K562 (cell line): ENCODE measurements around the gene NXPH4. TPM values are rescaled to one million over a fixed set of nuclear protein-coding genes. Genes with fewer than 3 reads are reported as not detected.

Experiments used
- ATAC-seq: fragments of 200-7000 bp; cut with Tn5 transposase; 3 replicates; pipeline ENCODE4 v1.9.1; 2020; ENCODE audit warnings: moderate library complexity
- BruUV-seq: library from RNA; stranded (reverse); fragments of 400-500 nt; replicated peaks from 2 replicates; lab custom pipeline; 2021; lab: Mats Ljungman, UMichigan
- CTCF ChIA-PET: fragments of 300-600 bp; formaldehyde crosslinking; extraction: SDS; loops from one replicate; lab custom pipeline; 2021; ENCODE audit warnings: low intra/inter-chr PET ratio; lab: Yijun Ruan, JAX
- POLR2A ChIA-PET: fragments of 300-600, 350-650 bp; sonication (Branson Sonifier 250); formaldehyde crosslinking; extraction: SDS; loops from one replicate; lab custom pipeline; 2021; ENCODE audit warnings: antibody characterized with exemption, inconsistent platforms; lab: Yijun Ruan, JAX
- DNase-seq, 4 experiments: peaks; one replicate each; pipeline versions ENCODE4 v3.0.0 to v3.0.0-alpha.2; 2011 to 2018; ENCODE audit warnings: low spot score in 3 of 4, mixed read lengths in 3 of 4; ENCODE audit errors: extremely low read depth in 1 of 4
- FAIRE-seq: peaks from 2 replicates; lab custom pipeline; 2011; peaks lifted over from hg19 to GRCh38; lab: Jason Lieb, UNC
- H2AFZ ChIP-seq: 2 replicates; pipeline ENCODE4 v1.6.0; 2011; ENCODE audit warnings: low read depth, low read length, control low read depth, inconsistent platforms
- H3K27ac ChIP-seq: fragments of 200-600 bp; 3 replicates; pipeline ENCODE4 v1.8.0; 2011; ENCODE audit warnings: low read depth, mild to moderate bottlenecking, control low read depth, inconsistent platforms, low read length, moderate library complexity, mixed read lengths; ENCODE audit errors: extremely low read depth
- H3K27me3 ChIP-seq, 2 experiments: fragments of 300-600 bp in 1 of 2; 2 replicates in 1 of 2; 3 replicates in 1 of 2; pipeline versions ENCODE4 v1.6.0 to v1.8.0; 2011; ENCODE audit warnings: inconsistent platforms in 2 of 2, low read length in 2 of 2, mild to moderate bottlenecking in 1 of 2, mixed read lengths in 1 of 2, moderate library complexity in 1 of 2; ENCODE audit not compliant: control insufficient read depth in 2 of 2, insufficient read depth in 2 of 2
- H3K36me3 ChIP-seq: fragments of 300-600 bp; 3 replicates; pipeline ENCODE4 v1.8.0; 2011; ENCODE audit warnings: mild to moderate bottlenecking, low read length, inconsistent platforms; ENCODE audit not compliant: control insufficient read depth, insufficient read depth
- H3K4me1 ChIP-seq, 2 experiments: fragments of 200-600 bp in 1 of 2; replicated peaks in 1 of 2; 2 replicates in 1 of 2; 3 replicates in 1 of 2; pipeline versions ENCODE4 v1.5.1 to v1.8.0; 2011; ENCODE audit warnings: inconsistent platforms in 2 of 2, low read length in 2 of 2, mild to moderate bottlenecking in 1 of 2, mixed read lengths in 1 of 2, moderate library complexity in 1 of 2; ENCODE audit not compliant: control insufficient read depth in 2 of 2, insufficient read depth in 2 of 2
- H3K4me2 ChIP-seq: 2 replicates; pipeline ENCODE4 v1.6.1; 2011; ENCODE audit warnings: low read length, control low read depth, inconsistent platforms, mixed read lengths; ENCODE audit not compliant: insufficient read depth
- H3K4me3 ChIP-seq: fragments of 200-600 bp; sonication (generic), shearing (Covaris generic); 2 replicates; pipeline ENCODE4 v1.5.1; 2016; ENCODE audit warnings: control low read depth, inconsistent platforms
- H3K79me2 ChIP-seq: fragments of 200-600 bp; 3 replicates; pipeline ENCODE4 v1.8.0; 2011; ENCODE audit warnings: low read length, inconsistent platforms; ENCODE audit not compliant: control insufficient read depth, insufficient read depth
- H3K9ac ChIP-seq, 2 experiments: 2 replicates each; pipeline versions ENCODE4 v1.6.0 to v1.6.1; 2011; ENCODE audit warnings: low read depth in 2 of 2, low read length in 2 of 2, control low read depth in 1 of 2, inconsistent platforms in 1 of 2, mild to moderate bottlenecking in 1 of 2, mixed read lengths in 1 of 2; ENCODE audit not compliant: insufficient read depth in 1 of 2
- H3K9me1 ChIP-seq: one replicate; pipeline ENCODE4 v1.6.0; 2011; ENCODE audit warnings: inconsistent platforms, mild to moderate bottlenecking, low read length, moderate library complexity; ENCODE audit not compliant: control insufficient read depth, insufficient read depth
- H3K9me3 ChIP-seq: replicated peaks from 2 replicates; pipeline ENCODE4 v1.5.1; 2011; ENCODE audit warnings: low read depth, low read length, inconsistent platforms; ENCODE audit not compliant: control insufficient read depth, insufficient read depth
- H4K20me1 ChIP-seq: replicated peaks from 2 replicates; pipeline ENCODE4 v1.6.1; 2011; ENCODE audit warnings: low read length, inconsistent platforms, mixed read lengths; ENCODE audit not compliant: control insufficient read depth, insufficient read depth
- BRD9 ChIP-seq: fragments of 450-650 bp; IDR thresholded peaks from 2 replicates; pipeline ENCODE4 v1.6.1; 2018; ENCODE audit warnings: low read depth; ENCODE audit not compliant: partially characterized antibody
- DNMT1 ChIP-seq: fragments of 450-650 bp; IDR thresholded peaks from 2 replicates; pipeline ENCODE4 v1.6.1; 2016; ENCODE audit warnings: antibody characterized with exemption, mild to moderate bottlenecking
- KDM1A ChIP-seq, 2 experiments: fragments of 450-650 bp; IDR thresholded peaks; 2 replicates each; pipeline ENCODE4 v1.6.1; 2016; ENCODE audit warnings: mild to moderate bottlenecking in 2 of 2
- ZNF764 ChIP-seq: fragments of 250-450 bp; sonication (Bioruptor Pico); IDR thresholded peaks from 2 replicates; pipeline ENCODE4 v1.4.0; 2020; ENCODE audit warnings: low read depth, mild to moderate bottlenecking, moderate library complexity
- WGBS: fragments of 100-300 bp; shearing (Covaris generic); methylation state at CpG from one replicate; pipeline ENCODE4 v1.1.6; 2016; ENCODE audit warnings: low coverage, mixed read lengths; ENCODE audit not compliant: insufficient coverage; ENCODE audit errors: missing lambda C conversion rate; 5-methylcytosine and 5-hydroxymethylcytosine counted together
- in situ Hi-C: fragments of 300-500 bp; cut with MboI; formaldehyde crosslinking; loops from 4 replicates; pipeline ENCODE4 v1.15.0; 2018; ENCODE audit warnings: inconsistent platforms, mixed read lengths
- intact Hi-C: fragments of 100-400 bp; cut with micrococcal nuclease; formaldehyde crosslinking; loops from 2 replicates; pipeline ENCODE4 v1.14.2; 2022
- polyA plus RNA-seq, 8 experiments: library from polyadenylated mRNA; depleted of rRNA in 4 of 8; stranded (reverse) in 5 of 8; unstranded in 3 of 8; fragments of >200 nt; fragmentation: Nextera tagmentation in 2 of 8; fragmentation: Illumina TruSeq in 1 of 8; extraction: Ambion mirVana in 2 of 8; extraction: Trizol in 1 of 8; gene quantifications; 2 replicates each; pipeline versions ENCODE4 v1.2.1 to v1.2.3, GENCODE V29; 2011 to 2014; ENCODE audit warnings: inconsistent platforms in 1 of 8, missing spikeins in 1 of 8
- total RNA-seq, 7 experiments: library from RNA; depleted of rRNA in 6 of 7; stranded (reverse); fragments of >200 nt in 6 of 7; fragmentation: Illumina TruSeq in 2 of 7; extraction: Trizol in 2 of 7; gene quantifications; 2 replicates each; pipeline versions ENCODE4 v1.2.1 to v1.2.3, GENCODE V29; 2011 to 2021; ENCODE audit warnings: low replicate concordance in 1 of 7
- TF ChIP-seq, protein P1 (sequence below): sonication (generic); formaldehyde crosslinking; IDR thresholded peaks from 2 replicates; pipeline ENCODE4 v1.8.0; 2022; ENCODE audit warnings: missing genetic modification reagents, mild to moderate bottlenecking, borderline replicate concordance
- TF ChIP-seq, protein P2 (sequence below): sonication (generic); formaldehyde crosslinking; IDR thresholded peaks from 2 replicates; pipeline ENCODE4 v1.8.1; 2023; ENCODE audit warnings: mild to moderate bottlenecking, missing genetic modification reagents, moderate library complexity
- TF ChIP-seq, protein P3 (sequence below): fragments of 250-450 bp; sonication (Bioruptor Pico); IDR thresholded peaks from 2 replicates; pipeline ENCODE4 v1.8.0; 2021; ENCODE audit warnings: mild to moderate bottlenecking, moderate library complexity

The NXPH4 gene
- total and polyA plus RNA-seq, 9 of the 15 experiments (the other 6 are each of a cell fraction or from before 2014, with no cell fraction given), result 0.49 to 2.7 (median 1.1) TPM; not detected in 4

DNA sequence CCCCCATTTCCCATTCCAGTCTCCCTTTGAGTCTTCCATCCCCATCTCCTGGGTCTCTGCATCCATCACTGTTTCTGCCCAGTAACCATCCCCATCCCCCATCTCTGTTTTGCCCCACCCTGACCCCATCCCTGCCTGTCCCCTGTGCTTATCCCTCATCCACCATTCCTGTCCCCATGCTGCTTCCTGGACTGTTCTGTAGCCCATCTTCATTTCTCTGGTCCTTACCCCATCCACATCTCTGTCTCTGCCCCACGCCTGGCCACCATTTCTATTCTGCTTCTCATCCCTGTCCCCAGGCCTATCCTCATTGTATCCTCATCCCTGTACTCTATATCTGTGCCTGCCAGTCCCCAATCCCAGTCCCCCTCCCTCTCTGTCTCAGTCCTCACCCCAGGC is 4.2 kb downstream of the NXPH4 start:
- ChIA-PET POLR2A (no interaction called here), CTCF (interaction anchor here (1.1 kb wide), 1 partner anchor 19 kb away, joined by 3 read pairs; no protein-coding TSS in a partner anchor)
- no TSS peak for BruUV-seq
- Histone ChIP-seq H3K27me3 (peaks cover 39 to 56% of the 10 kb centered on the region in 2 experiments), H3K9ac (no peak overlapping the region), H3K9me3 (no peaks in the 10 kb centered on the region), H3K4me3 (no peak overlapping the region), H3K79me2 (no peaks in the 10 kb centered on the region), H3K4me2 (no peak overlapping the region), H3K36me3 (no peaks in the 10 kb centered on the region), H3K4me1 (peaks cover 14 to 66% of the 10 kb centered on the region in 2 experiments), H2AFZ (no peak overlapping the region), H3K27ac (no peak overlapping the region), H4K20me1 (peaks cover under 1% of the 10 kb centered on the region; the same call in 1 of the 2 replicates), H3K9me1 (peaks cover 3% of the 10 kb centered on the region)
- ATAC-seq, result no peak
- TF ChIP-seq DNMT1, result no peak
- no peak for TF ChIP-seq ZNF764 (CRISPR knock-in tag)
- TF ChIP-seq, protein P1, sequence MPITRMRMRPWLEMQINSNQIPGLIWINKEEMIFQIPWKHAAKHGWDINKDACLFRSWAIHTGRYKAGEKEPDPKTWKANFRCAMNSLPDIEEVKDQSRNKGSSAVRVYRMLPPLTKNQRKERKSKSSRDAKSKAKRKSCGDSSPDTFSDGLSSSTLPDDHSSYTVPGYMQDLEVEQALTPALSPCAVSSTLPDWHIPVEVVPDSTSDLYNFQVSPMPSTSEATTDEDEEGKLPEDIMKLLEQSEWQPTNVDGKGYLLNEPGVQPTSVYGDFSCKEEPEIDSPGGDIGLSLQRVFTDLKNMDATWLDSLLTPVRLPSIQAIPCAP (CRISPR knock-in tag), result no peak
- TF ChIP-seq, protein P2, sequence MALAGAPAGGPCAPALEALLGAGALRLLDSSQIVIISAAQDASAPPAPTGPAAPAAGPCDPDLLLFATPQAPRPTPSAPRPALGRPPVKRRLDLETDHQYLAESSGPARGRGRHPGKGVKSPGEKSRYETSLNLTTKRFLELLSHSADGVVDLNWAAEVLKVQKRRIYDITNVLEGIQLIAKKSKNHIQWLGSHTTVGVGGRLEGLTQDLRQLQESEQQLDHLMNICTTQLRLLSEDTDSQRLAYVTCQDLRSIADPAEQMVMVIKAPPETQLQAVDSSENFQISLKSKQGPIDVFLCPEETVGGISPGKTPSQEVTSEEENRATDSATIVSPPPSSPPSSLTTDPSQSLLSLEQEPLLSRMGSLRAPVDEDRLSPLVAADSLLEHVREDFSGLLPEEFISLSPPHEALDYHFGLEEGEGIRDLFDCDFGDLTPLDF (CRISPR knock-in tag), result no peak
- TF ChIP-seq, protein P3, sequence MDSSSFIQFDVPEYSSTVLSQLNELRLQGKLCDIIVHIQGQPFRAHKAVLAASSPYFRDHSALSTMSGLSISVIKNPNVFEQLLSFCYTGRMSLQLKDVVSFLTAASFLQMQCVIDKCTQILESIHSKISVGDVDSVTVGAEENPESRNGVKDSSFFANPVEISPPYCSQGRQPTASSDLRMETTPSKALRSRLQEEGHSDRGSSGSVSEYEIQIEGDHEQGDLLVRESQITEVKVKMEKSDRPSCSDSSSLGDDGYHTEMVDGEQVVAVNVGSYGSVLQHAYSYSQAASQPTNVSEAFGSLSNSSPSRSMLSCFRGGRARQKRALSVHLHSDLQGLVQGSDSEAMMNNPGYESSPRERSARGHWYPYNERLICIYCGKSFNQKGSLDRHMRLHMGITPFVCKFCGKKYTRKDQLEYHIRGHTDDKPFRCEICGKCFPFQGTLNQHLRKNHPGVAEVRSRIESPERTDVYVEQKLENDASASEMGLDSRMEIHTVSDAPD (CRISPR knock-in tag), result no peak
- TF ChIP-seq KDM1A (IDR thresholded peaks at IDR 0.05), result peak; percentile 19 to 73; a peak in 1 of 4 replicates
- TF ChIP-seq BRD9, result no peak
- 10% methylated on average over 1 of the region's 1 CpG for whole genome bisulfite sequencing
- DNase-seq, result no peak
- FAIRE-seq, result no peak
- in situ Hi-C loops, result no loop called here
- intact Hi-C loops, result no loop called here
